ENCODE measurements around the gene AFF2. TPM values are rescaled to one million over a fixed set of nuclear protein-coding genes. Genes with fewer than 3 reads are reported as not detected.

The AFF2 gene
- total and polyA plus RNA-seq, 8 donors: 0.10 to 84.0 (median 0.72) TPM; not detected in 3

- H3K9me3 ChIP-seq: no peaks in the 10 kb centered on the region
- 16 to 50% (median 28%) methylated on average over 2 of the region's 2 CpGs for WGBS, 5 donors
These were observed 112.0 kb downstream of the AFF2 start for GRCh38 chrX:148612431-148612830.

GRCh38 chrX:148613636-148614035 is 113.2 kb downstream of the AFF2 start:
- Histone ChIP-seq H3K27ac (no peak overlapping the region), H3K9me3 (no peaks in the 10 kb centered on the region), H3K4me3 (no peak overlapping the region), H3K27me3 (no peaks in the 10 kb centered on the region), H3K36me3 (no peaks in the 10 kb centered on the region), H3K4me1 (no peaks in the 10 kb centered on the region)
- 50 to 74% (median 61%) methylated on average over 4 of the region's 4 CpGs for WGBS, 5 donors
- DNase-seq: no peak
- intact Hi-C loops (cut with DNase I; ENCODE audit: low total_unique reads): no loop called here
- TF ChIP-seq POLR2AphosphoS5 (IDR thresholded peaks at IDR 0.05): no peak
- no peak for TF ChIP-seq EP300 (IDR thresholded peaks at IDR 0.05)
- no peak for TF ChIP-seq CTCF (IDR thresholded peaks at IDR 0.05)
- TF ChIP-seq POLR2A (IDR thresholded peaks at IDR 0.05): no peak

More at GRCh38 chrX:148612431-148612830, 112.0 kb downstream of the AFF2 start:
- no peak for DNase-seq
- no peaks in the 10 kb centered on the region for H3K4me1 ChIP-seq
- H3K27me3 ChIP-seq: no peaks in the 10 kb centered on the region
- H3K36me3 ChIP-seq: no peaks in the 10 kb centered on the region
- intact Hi-C loops (cut with DNase I; ENCODE audit: low total_unique reads): no loop called here
- H3K4me3 ChIP-seq: no peak overlapping the region
- H3K27ac ChIP-seq: no peak overlapping the region
- no peak for TF ChIP-seq CTCF (IDR thresholded peaks at IDR 0.05)
- TF ChIP-seq POLR2AphosphoS5 (IDR thresholded peaks at IDR 0.05): no peak
- no peak for TF ChIP-seq EP300 (IDR thresholded peaks at IDR 0.05)
- no peak for TF ChIP-seq POLR2A (IDR thresholded peaks at IDR 0.05)

- H3K9me3 ChIP-seq: no peaks in the 10 kb centered on the region
- DNase-seq: no peak
- intact Hi-C loops (cut with DNase I; ENCODE audit: low total_unique reads): no loop called here
- no peaks in the 10 kb centered on the region for H3K4me1 ChIP-seq
- TF ChIP-seq POLR2AphosphoS5 (IDR thresholded peaks at IDR 0.05): no peak
- no peaks in the 10 kb centered on the region for H3K36me3 ChIP-seq
- no peak overlapping the region for H3K27ac ChIP-seq
- no peaks in the 10 kb centered on the region for H3K27me3 ChIP-seq
- no peak overlapping the region for H3K4me3 ChIP-seq
- WGBS, 5 donors: 59 to 86% (median 72%) methylated on average over 2 of the region's 2 CpGs
These were observed 115.1 kb downstream of the AFF2 start for GRCh38 chrX:148615491-148615890.

- no peak for DNase-seq
- 39 to 47% (median 44%) methylated on average over 3 of the region's 3 CpGs for WGBS, 5 donors
- no peaks in the 10 kb centered on the region for H3K27me3 ChIP-seq
- H3K9me3 ChIP-seq: no peaks in the 10 kb centered on the region
- no peak overlapping the region for H3K27ac ChIP-seq
- no peaks in the 10 kb centered on the region for H3K36me3 ChIP-seq
- intact Hi-C loops (cut with DNase I; ENCODE audit: low total_unique reads): no loop called here
- no peaks in the 10 kb centered on the region for H3K4me1 ChIP-seq
- no peak overlapping the region for H3K4me3 ChIP-seq
- TF ChIP-seq EP300 (IDR thresholded peaks at IDR 0.05) (no peak), CTCF (IDR thresholded peaks at IDR 0.05) (no peak), POLR2AphosphoS5 (IDR thresholded peaks at IDR 0.05) (no peak), POLR2A (IDR thresholded peaks at IDR 0.05) (no peak)
These were observed 118.3 kb downstream of the AFF2 start for GRCh38 chrX:148618470-148619445.

GRCh38 chrX:148620023-148620422 is 119.6 kb downstream of the AFF2 start:
- Histone ChIP-seq H3K4me1 (no peaks in the 10 kb centered on the region), H3K4me3 (no peak overlapping the region), H3K27me3 (no peaks in the 10 kb centered on the region), H3K9me3 (no peaks in the 10 kb centered on the region), H3K36me3 (no peaks in the 10 kb centered on the region), H3K27ac (no peak overlapping the region)
- no peak for DNase-seq
- WGBS, 5 donors: 80 to 98% (median 89%) methylated on average over 4 of the region's 4 CpGs
- no peak for TF ChIP-seq EP300 (IDR thresholded peaks at IDR 0.05)
- TF ChIP-seq CTCF (IDR thresholded peaks at IDR 0.05): no peak
- TF ChIP-seq POLR2A (IDR thresholded peaks at IDR 0.05): no peak
- TF ChIP-seq POLR2AphosphoS5 (IDR thresholded peaks at IDR 0.05): no peak
- intact Hi-C loops (cut with DNase I; ENCODE audit: low total_unique reads): no loop called here
